A549 (cell line): ENCODE data around the gene SYT15. TPM values are rescaled to one million over a fixed set of nuclear protein-coding genes. Genes with fewer than 3 reads are reported as not detected.
A peak's percentile ranks its signal among the peaks of the same experiment; 100 is the strongest.

Source experiments
- ATAC-seq, 2 experiments: fragments of 200-7000 bp in 1 of 2; fragments of >200 bp in 1 of 2; cut with Nextera tagmentation in 1 of 2; cut with Tn5 transposase in 1 of 2; 3 replicates each; pipeline versions ENCODE4 v1.8.0 to v1.9.1; 2018 to 2020; ENCODE audit warnings: mild to moderate bottlenecking in 1 of 2, moderate library complexity in 1 of 2
- CTCF ChIA-PET: fragments of 300-600 bp; sonication (Branson Sonifier 250); formaldehyde crosslinking; extraction: SDS; loops from one replicate; lab custom pipeline; 2021; ENCODE audit warnings: antibody characterized with exemption, inconsistent platforms; lab: Yijun Ruan, JAX
- POLR2A ChIA-PET: fragments of 350-600 bp; formaldehyde crosslinking; extraction: SDS; loops from one replicate; lab custom pipeline; 2021; ENCODE audit warnings: antibody characterized with exemption, inconsistent platforms; lab: Yijun Ruan, JAX
- DNase-seq, 2 experiments: peaks; one replicate each; pipeline versions ENCODE4 v3.0.0 to v3.0.0-alpha.2; 2011 to 2016; ENCODE audit warnings: low read depth in 1 of 2, low spot score in 1 of 2
- FAIRE-seq: peaks from 2 replicates; lab custom pipeline; 2011; peaks lifted over from hg19 to GRCh38; lab: Jason Lieb, UNC
- H3K27ac ChIP-seq, 2 experiments: fragments of >200 bp; sonication (Bioruptor Twin); formaldehyde crosslinking; 3 replicates each; pipeline ENCODE4 v1.5.1; 2016 to 2017
- H3K4me1 ChIP-seq: fragments of >200 bp; sonication (Bioruptor Twin); formaldehyde crosslinking; 3 replicates; pipeline ENCODE4 v1.6.1; 2016
- H3K4me2 ChIP-seq: fragments of >200 bp; sonication (Bioruptor Twin); formaldehyde crosslinking; 3 replicates; pipeline ENCODE4 v1.6.1; 2016
- H3K4me3 ChIP-seq: fragments of >200 bp; sonication (Bioruptor Twin); formaldehyde crosslinking; 3 replicates; pipeline ENCODE4 v1.5.1; 2016
- H3K9me3 ChIP-seq: fragments of >200 bp; sonication (Bioruptor Twin); formaldehyde crosslinking; 3 replicates; pipeline ENCODE4 v1.6.1; 2016
- CHD2 ChIP-seq: fragments of 150-350 bp; IDR thresholded peaks from 2 replicates; pipeline ENCODE4 v1.6.1; 2014; ENCODE audit warnings: low read length; ENCODE audit not compliant: partially characterized antibody
- CTCF ChIP-seq: fragments of >200 bp; sonication (Bioruptor Twin); formaldehyde crosslinking; IDR thresholded peaks from 3 replicates; pipeline ENCODE4 v1.5.1; 2016
- FOSL2 ChIP-seq, 2 experiments: fragments of 450-650 bp in 1 of 2; fragments of >200 bp in 1 of 2; sonication (Bioruptor Twin) in 1 of 2; formaldehyde crosslinking; IDR thresholded peaks; 2 replicates each; pipeline versions ENCODE4 v1.5.0 to v1.6.1; 2016 to 2020; ENCODE audit warnings: mild to moderate bottlenecking in 1 of 2, moderate library complexity in 1 of 2
- HOXA7 ChIP-seq: fragments of 250-450 bp; sonication (Bioruptor Pico); IDR thresholded peaks from 2 replicates; pipeline ENCODE4 v1.5.0; 2020; ENCODE audit warnings: mild to moderate bottlenecking, moderate library complexity
- HOXB5 ChIP-seq: fragments of 250-450 bp; sonication (Bioruptor Pico); IDR thresholded peaks from 2 replicates; pipeline ENCODE4 v1.5.0; 2020; ENCODE audit warnings: mild to moderate bottlenecking, moderate library complexity
- MAX ChIP-seq: IDR thresholded peaks from 2 replicates; pipeline ENCODE4 v1.6.1; 2012
- NR3C1 ChIP-seq: fragments of >200 bp; sonication (Bioruptor Twin); formaldehyde crosslinking; IDR thresholded peaks from 3 replicates; pipeline ENCODE4 v1.6.1; 2017
- PBX3 ChIP-seq: IDR thresholded peaks from 2 replicates; pipeline ENCODE4 v1.6.1; 2012
- POLR2AphosphoS2 ChIP-seq: conservative IDR thresholded peaks from 2 replicates; pipeline ENCODE4 v1.6.1; 2012; ENCODE audit warnings: low read length, improper control_type of control experiment, inconsistent platforms
- ZFP36 ChIP-seq: fragments of 450-650 bp; IDR thresholded peaks from 2 replicates; pipeline ENCODE4 v1.6.1; 2014; ENCODE audit warnings: borderline replicate concordance; ENCODE audit not compliant: partially characterized antibody
- ZSCAN20 ChIP-seq: fragments of 250-450 bp; sonication (Bioruptor Pico); IDR thresholded peaks from 2 replicates; pipeline ENCODE4 v1.8.0; 2022; ENCODE audit warnings: mild to moderate bottlenecking, moderate library complexity
- WGBS: methylation state at CpG from one replicate; pipeline ENCODE4 v1.1.6; 2017; ENCODE audit errors: missing lambda C conversion rate; 5-methylcytosine and 5-hydroxymethylcytosine counted together
- polyA plus RNA-seq, 4 experiments: library from polyadenylated mRNA; depleted of rRNA in 3 of 4; stranded (reverse); fragments of >200 nt; fragmentation: RNase III in 1 of 4; extraction: RNeasy Plus Mini Kit Qiagen cat#74134 plus additional on column Dnase treatment in 1 of 4; gene quantifications; 2 replicates in 3 of 4; 3 replicates in 1 of 4; pipeline ENCODE4 v1.2.3, GENCODE V29; 2011 to 2017

Gene SYT15
- polyA plus RNA-seq, 2 of the 4 experiments (the other 2 are of a cell fraction): 3.5 to 3.6 TPM

GRCh38 chr10:46547541-46548497 is 31.1 kb upstream of the SYT15 start (continued):
- TF ChIP-seq FOSL2 (IDR thresholded peaks at IDR 0.05): no peak
- peak; percentile 73 for TF ChIP-seq FOSL2 (CRISPR knock-in tag; IDR thresholded peaks at IDR 0.05)
- no peak for TF ChIP-seq ZSCAN20 (CRISPR knock-in tag)
- TF ChIP-seq CTCF: no peak
- no peak for TF ChIP-seq HOXB5 (CRISPR knock-in tag)
- TF ChIP-seq CHD2: no peak

GRCh38 chr10:46548498-46549090 is 30.3 kb upstream of the SYT15 start:
- no peak overlapping the region for H3K4me2 ChIP-seq
- FAIRE-seq (no peak), ATAC-seq (peak; percentile 3 to 5; a peak in 3 of 6 replicates), DNase-seq (no peak)
- WGBS: 71% methylated on average over 7 of the region's 7 CpGs
- CTCF ChIA-PET: interaction anchor here (1.0 to 9.2 kb wide), 4 partner anchors 8 to 320 kb away, joined by 3 to 87 read pairs (median 7); partner anchors contain the start of gene GPRIN2
- TF ChIP-seq HOXA7 (CRISPR knock-in tag) (no peak), MAX (peak; percentile 35; the same call in 1 of the 2 replicates), POLR2AphosphoS2 (peak; percentile 66; the same call in 1 of the 2 replicates)
- TF ChIP-seq, all 56 proteins: peak for 2
- Histone ChIP-seq H3K9me3 (no peaks in the 10 kb centered on the region), H3K4me1 (peaks cover 98% of the 10 kb centered on the region), H3K27ac (peak overlapping the region; percentile 89 to 97), H3K4me3 (no peak overlapping the region)
- POLR2A ChIA-PET: interaction anchor here (3.1 kb wide), 1 partner anchor 9 kb away, joined by 11 read pairs; no protein-coding TSS in a partner anchor

- DNase-seq: no peak
- ChIA-PET POLR2A (interaction anchor here (0.6 to 3.1 kb wide), 2 partner anchors 10 to 32 kb away, joined by 4 to 11 read pairs; no protein-coding TSS in a partner anchor), CTCF (interaction anchor here (1.0 to 9.2 kb wide), 6 partner anchors 8 to 321 kb away, joined by 3 to 87 read pairs (median 6); partner anchors contain the start of gene GPRIN2)
- ATAC-seq: no peak
- Histone ChIP-seq H3K4me3 (no peak overlapping the region), H3K4me2 (no peak overlapping the region), H3K4me1 (peaks cover 98% of the 10 kb centered on the region), H3K9me3 (no peaks in the 10 kb centered on the region), H3K27ac (peak overlapping the region; percentile 89 to 97)
- WGBS: 88% methylated on average over 31 of the region's 31 CpGs
- TF ChIP-seq NR3C1: no peak
- TF ChIP-seq HOXB5 (CRISPR knock-in tag): 0 out of 2 replicates have a peak, but pooled peaks have one; percentile 42
- TF ChIP-seq ZFP36: peak; percentile 58
- TF ChIP-seq PBX3: peak; percentile 35
- no peak for FAIRE-seq
Observed at GRCh38 chr10:46549171-46550075, 29.5 kb upstream of the SYT15 start.
